Left forelimb (tissue), 1 donor: Measurements from ENCODE around the gene MYH11.
"Not testable (repeated sequence)": the region's sequence is repeated elsewhere in the genome, so short reads cannot be mapped to it uniquely, and the experiment has no call there.

Experiments used
- DNase-seq: peaks from one replicate; pipeline ENCODE4 v3.0.0-alpha.2; 2018; ENCODE audit warnings: low spot score

Gene MYH11

DNA sequence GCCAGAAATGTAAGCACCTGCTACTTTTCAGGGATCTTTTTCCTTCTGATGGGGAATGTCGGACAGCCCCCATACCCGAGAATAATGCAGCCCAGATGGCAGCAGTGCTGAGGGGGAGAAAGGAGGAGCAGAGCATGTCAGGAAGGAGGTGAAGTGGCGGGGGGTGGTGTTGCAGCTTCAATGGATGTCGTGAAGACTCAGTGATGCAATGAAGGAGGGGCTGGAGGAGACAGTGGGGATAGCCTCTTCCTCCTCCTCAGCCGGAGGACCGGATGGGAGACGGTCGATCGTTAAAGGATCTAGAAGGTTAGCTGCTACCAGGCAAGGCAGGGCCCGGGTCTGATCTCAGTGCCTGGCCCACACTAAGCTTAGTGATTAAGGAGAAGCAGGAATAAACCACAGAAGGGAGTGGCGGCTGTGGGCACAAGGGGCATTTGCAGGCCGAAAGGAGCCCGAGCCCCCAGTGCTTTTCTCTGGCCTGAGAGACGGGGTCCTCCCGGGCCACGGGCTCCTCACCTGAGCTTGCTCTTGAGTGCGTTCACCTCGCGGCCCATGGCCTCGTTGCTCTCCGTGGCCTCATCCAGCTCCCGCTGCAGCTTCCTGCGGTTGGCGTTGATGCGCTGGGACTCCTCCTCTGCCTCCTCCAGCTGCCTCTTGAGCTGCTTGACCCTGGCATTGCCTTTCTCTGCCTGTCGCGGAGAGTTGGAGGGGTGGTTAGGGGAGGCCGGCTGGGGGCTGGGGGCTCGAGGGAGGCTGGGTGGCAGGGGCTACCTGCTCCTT is 142.2 kb downstream of the MYH11 start:
- no peak for DNase-seq

GRCh38 chr16:15708997-15709396 is 147.8 kb downstream of the MYH11 start:
- no peak for DNase-seq

DNA sequence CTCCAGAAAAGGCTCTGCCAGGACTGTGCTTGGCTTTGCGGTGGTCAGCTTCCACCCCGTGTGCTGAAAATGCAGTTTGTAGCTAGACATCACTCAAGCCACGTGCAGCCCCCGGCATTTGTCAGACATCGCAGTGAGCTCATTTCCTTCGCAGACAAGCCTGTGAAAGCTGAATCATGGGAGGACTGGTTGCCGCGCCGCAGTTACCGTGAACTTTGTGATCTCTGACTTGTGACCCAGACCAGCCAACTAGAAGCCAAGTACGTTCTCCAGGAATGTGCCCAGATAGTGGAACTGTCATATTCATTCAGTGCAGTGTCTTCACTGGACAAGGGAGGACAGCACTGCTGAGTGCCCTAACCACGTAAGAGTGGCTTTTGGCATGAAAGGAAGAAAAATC is 148.7 kb downstream of the MYH11 start:
- DNase-seq, result no peak

- no peak for DNase-seq
Measured at GRCh38 chr16:15707332-15707731, 149.5 kb downstream of the MYH11 start.

GRCh38 chr16:15705064-15705565 is 151.7 kb downstream of the MYH11 start:
- DNase-seq, result no peak

DNA sequence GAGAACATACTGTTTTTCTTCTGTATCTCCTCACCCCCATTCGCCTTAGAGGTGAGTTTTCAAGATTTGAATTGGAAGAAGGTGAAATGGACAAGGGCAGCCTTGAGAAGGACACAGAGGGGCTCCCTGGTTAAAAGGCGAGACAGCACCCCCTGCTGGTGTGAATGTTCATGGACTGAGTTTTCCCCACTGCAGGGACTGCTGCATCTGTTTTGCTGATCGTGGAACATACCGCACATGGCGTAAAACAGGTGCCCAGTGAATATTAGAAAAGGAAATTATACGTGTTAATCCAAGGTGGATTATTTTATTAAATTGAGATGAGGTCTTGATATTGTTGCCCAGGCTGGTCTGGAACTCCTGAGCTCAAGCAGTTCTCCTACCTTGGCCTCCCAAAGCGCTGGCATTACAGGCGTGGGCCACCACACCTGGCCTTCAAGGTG is 152.3 kb downstream of the MYH11 start:
- DNase-seq, result no peak

DNA sequence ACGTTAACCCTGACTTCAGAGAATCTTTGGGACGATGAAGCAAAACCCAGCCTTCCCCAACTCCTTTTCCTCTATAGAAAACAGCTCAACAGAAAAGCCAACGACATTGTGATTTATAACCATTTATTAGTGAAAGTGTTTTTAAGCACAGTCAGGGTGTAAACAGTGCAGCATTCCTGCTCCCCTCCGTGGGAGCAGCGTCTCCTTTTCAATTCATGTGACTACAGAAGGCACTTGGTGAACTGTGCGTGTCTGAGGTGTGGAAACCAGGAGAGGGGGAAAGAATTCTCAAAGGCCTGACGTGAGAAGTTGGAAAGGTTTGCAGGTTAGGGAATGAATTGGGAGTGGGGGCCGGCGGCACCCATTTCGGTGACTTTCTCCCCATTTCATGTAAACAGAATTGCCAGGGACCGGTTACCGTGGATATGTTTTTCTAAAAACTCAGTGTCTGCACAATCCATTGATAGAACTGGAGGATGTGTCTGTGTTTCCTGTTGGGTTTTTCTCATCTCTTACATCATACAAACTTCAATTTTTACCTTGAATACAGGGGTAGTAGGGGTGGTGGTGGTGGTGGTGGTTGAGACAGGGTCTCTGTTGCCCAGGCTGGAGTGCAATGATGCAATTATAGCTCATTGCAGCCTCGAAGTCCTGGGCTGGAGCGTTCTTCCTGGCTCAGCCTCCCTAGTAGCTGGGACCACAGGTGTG is 153.6 kb downstream of the MYH11 start:
- DNase-seq, result no peak

GRCh38 chr16:15701975-15702970 is 154.6 kb downstream of the MYH11 start:
- no peak for DNase-seq

- no peak for DNase-seq
Measured at GRCh38 chr16:15701367-15701766, 155.5 kb downstream of the MYH11 start.

GRCh38 chr16:15699819-15700218 is 157.0 kb downstream of the MYH11 start:
- DNase-seq, result no peak

DNA sequence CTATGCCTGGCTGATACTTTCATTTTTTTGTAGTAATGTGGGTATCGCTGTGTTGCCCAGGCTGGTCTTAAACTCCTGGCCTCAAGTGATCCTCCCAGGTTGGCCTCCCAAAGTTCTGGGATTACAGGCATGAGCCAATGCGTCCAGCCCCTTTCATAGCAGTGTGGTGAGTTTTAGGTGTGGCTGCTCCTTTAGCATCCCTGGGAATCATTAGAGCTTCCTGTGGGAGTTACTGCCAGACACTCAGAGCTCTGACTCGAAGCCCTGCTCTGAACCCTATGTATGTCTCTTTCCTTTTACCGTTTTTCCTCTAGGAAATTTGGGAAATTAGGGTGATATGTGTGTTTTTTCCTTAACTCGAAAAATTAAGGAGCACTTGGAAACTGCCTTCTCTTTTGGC is 162.3 kb downstream of the MYH11 start:
- no peak for DNase-seq

DNA sequence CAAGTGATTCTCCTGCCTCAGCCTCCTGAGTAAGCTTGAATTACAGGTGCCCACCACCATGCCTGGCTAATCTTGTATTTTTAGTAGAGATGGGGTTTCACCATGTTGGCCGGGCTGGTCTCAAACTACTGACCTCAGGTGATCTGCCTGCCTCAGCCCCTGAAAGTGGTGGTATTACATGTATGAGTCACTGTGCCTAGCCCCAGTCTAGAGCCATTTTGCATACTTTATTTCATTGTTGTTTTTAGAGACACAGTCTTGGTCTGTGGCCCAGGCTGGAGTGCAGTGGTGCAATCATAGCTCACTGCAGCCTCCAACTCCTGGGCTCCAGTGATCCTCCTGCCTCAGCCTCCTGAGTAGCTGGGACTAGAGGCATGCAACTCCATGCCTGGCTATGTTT is 164.3 kb downstream of the MYH11 start:
- DNase-seq, result not testable (repeated sequence)

- DNase-seq, result no peak
Measured at GRCh38 chr16:15691046-15691445, 165.8 kb downstream of the MYH11 start.

DNA sequence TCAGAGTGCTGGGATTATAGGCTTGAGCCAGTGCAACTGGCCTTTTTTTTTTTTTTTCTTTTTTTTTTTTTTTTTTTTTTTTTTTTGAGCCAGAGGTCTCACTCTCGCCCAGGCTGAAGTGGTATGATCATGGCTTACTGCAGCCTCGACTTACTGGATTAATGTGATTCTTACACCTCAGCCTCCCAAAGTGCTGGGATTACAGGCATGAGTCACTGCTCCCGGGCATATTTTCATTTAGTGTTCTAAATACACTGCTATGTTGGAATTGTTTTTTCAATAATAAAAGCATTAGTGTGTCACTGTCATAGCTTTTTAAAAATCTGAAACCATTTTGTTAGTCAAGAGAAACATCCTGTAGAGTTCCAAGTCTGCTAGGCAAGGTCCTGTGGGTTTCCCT is 166.5 kb downstream of the MYH11 start:
- DNase-seq, result no peak

DNA sequence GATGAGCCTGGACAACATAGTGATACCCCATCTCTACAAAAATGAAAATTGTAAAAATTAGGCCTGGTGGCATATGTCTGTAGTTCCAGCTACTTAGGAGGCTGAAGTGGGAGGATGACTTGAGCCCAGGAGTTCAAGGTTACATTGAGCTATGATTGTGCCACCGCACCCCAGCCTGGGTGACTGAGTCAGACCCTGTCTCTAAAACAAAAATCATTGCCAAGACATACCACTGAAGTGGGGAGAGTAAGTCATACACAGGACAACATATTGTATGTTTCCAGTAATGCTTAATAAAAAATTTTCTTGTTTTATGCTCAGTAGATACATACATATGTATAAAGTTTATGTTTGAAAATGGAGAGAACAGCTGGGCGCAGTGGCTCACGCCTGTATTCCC is 167.5 kb downstream of the MYH11 start:
- DNase-seq, result no peak

GRCh38 chr16:15686287-15686686 is 170.5 kb downstream of the MYH11 start:
- DNase-seq, result no peak

GRCh38 chr16:15682105-15682570 is 174.7 kb downstream of the MYH11 start:
- no peak for DNase-seq

- no peak for DNase-seq
Measured at GRCh38 chr16:15677447-15677846, 179.4 kb downstream of the MYH11 start.

DNA sequence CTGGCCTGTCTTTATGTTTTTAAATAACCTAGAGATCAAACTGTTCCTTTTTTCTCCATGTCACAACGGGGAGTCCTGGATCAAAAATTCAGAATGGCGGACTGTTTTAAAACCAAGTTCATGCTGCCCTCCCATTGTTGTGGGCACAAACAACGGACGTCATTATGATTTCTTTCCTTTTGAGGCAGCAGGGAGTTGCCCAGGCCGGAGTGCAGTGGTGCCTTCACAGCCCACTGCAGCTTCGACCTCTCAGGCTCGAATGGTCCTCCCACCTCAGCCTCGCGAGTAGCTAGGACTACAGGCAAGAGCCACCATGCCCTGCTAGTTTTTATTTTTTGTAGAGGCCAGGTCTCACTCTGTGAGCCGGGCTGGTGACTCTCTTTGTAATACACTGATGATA is 180.3 kb downstream of the MYH11 start:
- no peak for DNase-seq

- no peak for DNase-seq
Measured at GRCh38 chr16:15674571-15674970, 182.3 kb downstream of the MYH11 start.

DNA sequence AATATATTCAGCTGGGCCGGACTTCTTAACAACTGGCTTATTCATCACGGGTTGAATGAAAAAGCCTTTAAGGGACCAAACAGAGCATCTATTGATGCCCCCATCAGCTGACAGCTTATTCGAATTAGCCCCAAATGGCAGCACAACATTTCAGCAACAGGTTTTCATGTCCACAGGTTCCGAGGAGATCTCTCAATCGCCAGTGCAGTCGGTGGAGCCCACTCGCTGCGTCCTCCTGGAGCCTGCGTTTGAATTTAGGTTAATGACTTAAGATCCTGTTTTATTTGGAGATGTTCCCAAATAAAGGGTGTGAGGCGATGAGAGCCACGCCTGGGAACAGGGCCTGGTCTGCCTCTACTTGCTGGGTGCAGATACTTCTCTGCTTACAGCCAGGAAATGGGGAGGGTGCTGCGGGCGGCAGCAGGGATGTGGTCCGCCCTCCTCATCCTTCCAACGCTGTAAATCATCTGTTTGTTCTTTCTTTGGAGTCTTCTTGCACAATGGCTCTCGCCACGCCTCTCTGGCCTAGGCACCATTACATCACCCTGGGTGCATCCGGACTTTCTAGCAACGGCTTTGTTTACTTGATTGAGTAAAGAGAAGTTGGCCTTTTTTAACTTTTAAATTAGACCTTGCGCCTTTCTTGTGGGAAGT is 184.2 kb downstream of the MYH11 start:
- DNase-seq, result peak; percentile 67
